Astrocyte (in vitro differentiated cells and primary cell): ENCODE results near the gene TWSG1. TPM values are rescaled to one million over a fixed set of nuclear protein-coding genes. Genes with fewer than 3 reads are reported as not detected.

Source experiments
- DNase-seq: peaks from one replicate; pipeline ENCODE4 v3.0.0-alpha.2; 2010; ENCODE audit warnings: low read depth
- FAIRE-seq: peaks from 2 replicates; lab custom pipeline; 2011; peaks lifted over from hg19 to GRCh38; lab: Jason Lieb, UNC
- H2AFZ ChIP-seq: 2 replicates; pipeline ENCODE4 v1.6.0; 2012; ENCODE audit warnings: low read depth, low read length, inconsistent platforms
- H3K27ac ChIP-seq: 2 replicates; pipeline ENCODE4 v1.5.1; 2011; ENCODE audit warnings: low read depth, low read length, inconsistent platforms
- H3K27me3 ChIP-seq: 2 replicates; pipeline ENCODE4 v1.6.0; 2011; ENCODE audit warnings: low read length, inconsistent platforms; ENCODE audit not compliant: insufficient read depth
- H3K36me3 ChIP-seq: 2 replicates; pipeline ENCODE4 v1.5.1; 2011; ENCODE audit warnings: low read length, inconsistent platforms; ENCODE audit not compliant: insufficient read depth
- H3K4me1 ChIP-seq: 2 replicates; pipeline ENCODE4 v1.5.1; 2011; ENCODE audit warnings: low read length, inconsistent platforms; ENCODE audit not compliant: insufficient read depth
- H3K4me2 ChIP-seq: 2 replicates; pipeline ENCODE4 v1.6.0; 2012; ENCODE audit warnings: low read length, inconsistent platforms
- H3K4me3 ChIP-seq: 2 replicates; pipeline ENCODE4 v1.5.1; 2011; ENCODE audit warnings: low read depth, mild to moderate bottlenecking, low read length, inconsistent platforms; ENCODE audit not compliant: insufficient read depth
- H3K79me2 ChIP-seq: 2 replicates; pipeline ENCODE4 v1.6.0; 2012; ENCODE audit warnings: mild to moderate bottlenecking, low read length, inconsistent platforms; ENCODE audit not compliant: insufficient read depth
- H3K9ac ChIP-seq: 2 replicates; pipeline ENCODE4 v1.6.0; 2012; ENCODE audit warnings: mild to moderate bottlenecking, low read length, inconsistent platforms
- H3K9me3 ChIP-seq: 2 replicates; pipeline ENCODE4 v1.5.1; 2012; ENCODE audit warnings: low read depth, mild to moderate bottlenecking, low read length, inconsistent platforms; ENCODE audit not compliant: insufficient read depth
- H4K20me1 ChIP-seq: 2 replicates; pipeline ENCODE4 v1.6.0; 2012; ENCODE audit warnings: low read length, inconsistent platforms; ENCODE audit not compliant: insufficient read depth
- H3K27ac Mint-ChIP-seq: one replicate; pipeline ENCODE4 v1.8.0; 2021; ENCODE audit warnings: mild to moderate bottlenecking, mixed read lengths; ENCODE audit not compliant: unreplicated experiment
- H3K27me3 Mint-ChIP-seq: one replicate; pipeline ENCODE4 v1.8.0; 2021; ENCODE audit warnings: low read depth, mixed read lengths; ENCODE audit not compliant: unreplicated experiment
- H3K36me3 Mint-ChIP-seq: one replicate; pipeline ENCODE4 v1.8.0; 2021; ENCODE audit warnings: low read depth, mixed read lengths; ENCODE audit not compliant: unreplicated experiment
- H3K4me1 Mint-ChIP-seq: one replicate; pipeline ENCODE4 v1.8.0; 2021; ENCODE audit warnings: low read depth, mixed read lengths; ENCODE audit not compliant: unreplicated experiment
- H3K4me3 Mint-ChIP-seq: one replicate; pipeline ENCODE4 v1.8.0; 2021; ENCODE audit warnings: mild to moderate bottlenecking, moderate library complexity, mixed read lengths; ENCODE audit not compliant: unreplicated experiment
- H3K9me3 Mint-ChIP-seq: one replicate; pipeline ENCODE4 v1.8.0; 2021; ENCODE audit warnings: mild to moderate bottlenecking, mixed read lengths; ENCODE audit not compliant: unreplicated experiment
- CTCF ChIP-seq: IDR thresholded peaks from 2 replicates; pipeline ENCODE4 v1.5.1; 2011; ENCODE audit warnings: low read depth, mild to moderate bottlenecking, inconsistent platforms, low read length, moderate library complexity; ENCODE audit not compliant: insufficient read depth
- EZH2 ChIP-seq: IDR thresholded peaks from 2 replicates; pipeline ENCODE4 v1.6.1; 2012; ENCODE audit warnings: mild to moderate bottlenecking, low read length, inconsistent platforms; ENCODE audit not compliant: insufficient read depth
- total RNA-seq: library from RNA; stranded (reverse); gene quantifications from 2 replicates; pipeline ENCODE4 v1.2.1, GENCODE V29; 2021

Gene TWSG1
- total RNA-seq, 1 donor from 2014 or later = 48.4 TPM

GRCh38 chr18:9289698-9290097 is 44.9 kb upstream of the TWSG1 start:
- no peak for TF ChIP-seq EZH2
- no peak for TF ChIP-seq CTCF
- no peaks in the 10 kb centered on the region for H3K36me3 ChIP-seq
- no peak overlapping the region for H3K27ac ChIP-seq
- H3K4me2 ChIP-seq = no peak overlapping the region
- no peaks in the 10 kb centered on the region for H3K27me3 ChIP-seq
- peaks cover 6% of the 10 kb centered on the region for H3K36me3 Mint-ChIP-seq
- no peak for FAIRE-seq
- H3K79me2 ChIP-seq = no peaks in the 10 kb centered on the region
- H3K4me3 ChIP-seq = no peak overlapping the region
- no peak overlapping the region for H3K27ac Mint-ChIP-seq
- H3K9me3 ChIP-seq = no peaks in the 10 kb centered on the region
- peaks cover 2% of the 10 kb centered on the region for H3K4me1 Mint-ChIP-seq
- H2AFZ ChIP-seq = no peak overlapping the region
- H3K27me3 Mint-ChIP-seq = no peaks in the 10 kb centered on the region
- H3K9ac ChIP-seq = no peak overlapping the region
- no peak for DNase-seq
- no peaks in the 10 kb centered on the region for H3K4me1 ChIP-seq
- H4K20me1 ChIP-seq = no peaks in the 10 kb centered on the region
- no peak overlapping the region for H3K4me3 Mint-ChIP-seq
- H3K9me3 Mint-ChIP-seq = peaks cover 17% of the 10 kb centered on the region

GRCh38 chr18:9290156-9290555 is 44.4 kb upstream of the TWSG1 start:
- Histone ChIP-seq H3K4me3 (no peak overlapping the region), H4K20me1 (no peaks in the 10 kb centered on the region), H3K4me1 (no peaks in the 10 kb centered on the region), H3K9ac (no peak overlapping the region), H2AFZ (no peak overlapping the region), H3K27me3 (no peaks in the 10 kb centered on the region), H3K9me3 (no peaks in the 10 kb centered on the region), H3K36me3 (no peaks in the 10 kb centered on the region), H3K27ac (no peak overlapping the region), H3K79me2 (no peaks in the 10 kb centered on the region), H3K4me2 (no peak overlapping the region)
- no peak overlapping the region for H3K27ac Mint-ChIP-seq
- no peak for DNase-seq
- peaks cover 6% of the 10 kb centered on the region for H3K36me3 Mint-ChIP-seq
- no peak overlapping the region for H3K4me3 Mint-ChIP-seq
- no peak for FAIRE-seq
- peaks cover 17% of the 10 kb centered on the region for H3K9me3 Mint-ChIP-seq
- TF ChIP-seq EZH2 (no peak), CTCF (no peak)
- H3K4me1 Mint-ChIP-seq = peaks cover 2% of the 10 kb centered on the region
- H3K27me3 Mint-ChIP-seq = no peaks in the 10 kb centered on the region

- no peak for FAIRE-seq
- Histone ChIP-seq H4K20me1 (no peaks in the 10 kb centered on the region), H3K36me3 (no peaks in the 10 kb centered on the region), H3K9me3 (no peaks in the 10 kb centered on the region), H3K27me3 (no peaks in the 10 kb centered on the region), H2AFZ (no peak overlapping the region), H3K79me2 (no peaks in the 10 kb centered on the region), H3K9ac (no peak overlapping the region), H3K27ac (no peak overlapping the region), H3K4me1 (no peaks in the 10 kb centered on the region), H3K4me3 (no peak overlapping the region), H3K4me2 (no peak overlapping the region)
- no peak for TF ChIP-seq CTCF
- Mint-ChIP-seq H3K27me3 (no peaks in the 10 kb centered on the region), H3K9me3 (peaks cover 20% of the 10 kb centered on the region), H3K4me1 (peaks cover 2% of the 10 kb centered on the region), H3K36me3 (peaks cover 6% of the 10 kb centered on the region), H3K27ac (no peak overlapping the region), H3K4me3 (no peak overlapping the region)
- DNase-seq = no peak
These were observed 42.5 kb upstream of the TWSG1 start for GRCh38 chr18:9292047-9292446.
